CD4-positive, alpha-beta T cell treated with Interleukin-12 subunit alpha and Interleukin-12 subunit beta, for 1 hour (primary cell): Measurements from ENCODE around the gene STAB2.

ENCODE experiments used
- DNase-seq: peaks from one replicate; pipeline ENCODE4 v3.0.0-alpha.2; 2020

STAB2 gene

DNA sequence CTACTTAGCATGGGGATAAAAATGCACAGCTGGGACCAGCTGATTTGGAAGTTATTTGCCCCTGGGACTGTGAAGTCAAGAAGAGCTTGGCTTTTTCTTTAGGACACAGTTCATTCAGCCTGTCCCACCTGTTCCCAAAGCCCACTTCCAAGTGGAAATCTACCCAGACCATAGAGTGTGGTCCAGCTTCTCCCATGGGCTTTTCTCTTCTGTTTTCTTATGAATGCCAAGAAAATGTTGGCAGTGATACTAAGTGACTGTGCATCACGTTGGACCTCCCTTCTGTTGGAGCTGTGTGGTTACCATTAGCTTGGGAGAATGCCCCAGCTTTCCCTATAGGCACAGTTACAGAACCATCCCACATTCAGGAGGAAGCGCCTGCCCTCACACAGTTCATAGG lies 164.5 kb downstream of the STAB2 start:
- no peak for DNase-seq

DNA sequence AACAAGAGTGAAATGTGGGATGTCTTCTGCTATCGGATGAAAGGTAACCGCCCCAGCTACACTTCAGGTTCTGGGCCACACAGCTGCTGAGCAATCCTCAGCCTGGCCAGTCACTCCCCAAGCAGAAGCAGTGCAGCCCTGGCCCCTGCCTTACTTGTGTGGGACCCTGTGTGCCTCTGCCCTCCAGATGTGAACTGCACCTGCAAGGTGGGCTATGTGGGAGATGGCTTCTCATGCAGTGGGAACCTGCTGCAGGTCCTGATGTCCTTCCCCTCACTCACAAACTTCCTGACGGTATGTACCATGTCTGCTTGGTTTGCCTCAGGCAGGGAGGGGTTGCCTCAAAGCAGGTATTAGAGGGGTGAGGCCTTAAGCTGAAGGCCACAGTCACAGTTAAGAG lies 168.4 kb downstream of the STAB2 start:
- DNase-seq, result no peak

DNA sequence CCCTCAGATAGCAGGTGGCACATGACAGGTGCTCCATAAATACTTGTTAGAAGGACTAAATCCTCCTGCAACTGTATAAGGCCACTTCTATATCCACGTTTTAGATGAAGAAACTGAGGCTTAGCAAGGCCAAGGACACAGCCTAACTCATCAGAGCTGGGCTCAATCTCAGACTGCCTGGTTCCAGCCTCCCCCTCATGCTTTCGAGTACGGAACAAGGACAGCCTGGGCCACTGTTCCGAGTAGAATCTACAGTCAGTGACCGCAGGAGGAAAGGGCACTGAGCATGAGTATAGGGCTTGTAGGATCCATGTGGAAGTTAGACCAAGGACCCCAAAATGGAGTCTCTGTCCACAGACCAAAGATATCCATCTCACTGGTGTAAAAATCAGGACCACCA lies 169.4 kb downstream of the STAB2 start:
- DNase-seq, result no peak

DNA sequence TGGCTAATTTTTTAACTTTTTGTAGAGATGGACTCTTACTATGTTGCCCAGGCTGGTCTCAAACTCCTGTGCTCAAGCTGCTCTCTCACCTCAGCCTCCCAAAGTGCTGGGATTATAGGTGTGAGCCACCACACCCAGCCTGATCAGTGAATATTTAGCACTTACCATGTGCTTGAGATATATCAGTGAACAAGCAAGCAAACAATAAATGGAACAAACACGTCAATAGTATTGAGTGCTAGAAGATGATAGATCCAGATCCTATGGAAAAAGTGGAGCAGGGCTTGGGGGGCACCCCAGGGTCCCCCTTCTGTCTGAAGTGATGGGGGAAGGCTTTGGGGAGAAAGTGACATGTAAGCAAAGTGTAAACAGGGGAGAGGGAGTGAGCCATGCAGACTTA lies 170.2 kb downstream of the STAB2 start:
- no peak for DNase-seq

DNA sequence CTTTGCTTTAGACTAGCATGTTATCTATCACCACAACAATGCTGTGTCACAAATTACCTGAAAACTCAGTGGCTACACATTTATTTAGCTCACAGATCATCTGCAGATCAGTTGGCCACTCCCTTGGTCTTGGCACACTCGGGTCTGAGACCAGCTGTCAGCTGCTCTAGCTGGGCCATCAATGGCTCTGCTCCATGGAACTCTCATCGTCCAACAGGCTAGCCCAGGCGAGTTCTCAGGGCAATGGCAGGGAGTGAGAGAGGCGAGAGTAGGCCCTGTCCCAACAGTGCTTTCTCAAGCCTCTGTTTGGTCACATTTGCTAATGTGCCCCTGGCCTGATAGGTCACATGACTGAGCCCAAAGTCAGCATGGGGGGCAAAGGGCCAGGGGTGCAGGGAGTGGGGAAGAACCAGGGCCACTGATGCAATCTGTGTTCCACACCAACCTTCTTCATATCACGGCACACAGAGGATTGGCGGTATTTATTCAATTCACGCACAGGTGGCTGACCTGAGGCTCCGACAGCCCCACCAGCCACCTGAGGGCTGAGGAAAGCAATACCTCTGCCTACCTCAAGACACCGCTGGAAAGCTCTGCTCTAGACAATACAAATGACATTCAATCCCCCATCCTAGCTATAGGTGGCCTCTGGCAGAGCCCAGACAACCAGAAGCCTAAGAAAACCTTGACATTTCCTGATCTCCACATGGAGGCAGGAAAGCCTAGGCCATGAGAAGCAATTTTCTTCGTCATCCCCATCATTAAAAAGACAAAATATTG lies 171.4 kb downstream of the STAB2 start:
- no peak for DNase-seq

DNA sequence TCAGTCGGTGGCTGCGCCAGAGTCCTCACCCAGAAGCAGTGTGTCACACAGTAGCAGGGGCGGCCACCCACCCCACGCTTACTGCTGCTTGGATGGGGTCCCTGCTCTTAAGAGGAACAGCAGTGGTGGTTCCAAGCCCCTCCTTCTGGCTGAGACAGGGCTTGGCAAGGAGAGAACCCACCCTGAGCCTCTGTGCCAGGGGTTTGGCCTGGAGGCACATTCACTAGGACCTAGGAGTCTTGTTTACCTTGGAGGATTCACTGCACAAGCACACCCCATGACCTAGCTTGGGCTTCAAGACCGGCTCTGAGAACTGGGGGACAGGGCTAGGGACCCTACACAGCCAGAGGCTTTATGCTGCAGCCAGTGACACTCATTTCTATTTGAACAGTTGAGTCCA lies 175.4 kb downstream of the STAB2 start:
- DNase-seq, result no peak

DNA sequence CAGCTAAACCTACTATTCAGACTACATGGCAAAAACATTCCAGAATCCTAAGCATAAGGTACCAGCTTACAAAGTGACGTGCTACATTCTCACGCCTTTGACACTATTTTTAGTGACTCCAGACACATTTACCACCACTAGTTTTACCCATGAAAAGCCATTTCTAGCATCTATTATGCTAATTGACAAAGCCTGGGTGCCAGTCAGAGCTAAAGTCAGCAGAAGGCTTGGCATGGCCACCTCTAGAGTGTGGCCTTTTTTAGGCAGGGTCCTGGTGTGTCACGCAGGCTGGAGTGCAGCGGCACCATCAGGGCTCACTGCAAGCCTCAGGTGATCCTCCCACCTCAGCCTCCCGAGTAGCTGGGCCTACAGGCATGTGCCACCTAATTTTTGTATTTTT lies 178.2 kb downstream of the STAB2 start:
- DNase-seq, result no peak

DNA sequence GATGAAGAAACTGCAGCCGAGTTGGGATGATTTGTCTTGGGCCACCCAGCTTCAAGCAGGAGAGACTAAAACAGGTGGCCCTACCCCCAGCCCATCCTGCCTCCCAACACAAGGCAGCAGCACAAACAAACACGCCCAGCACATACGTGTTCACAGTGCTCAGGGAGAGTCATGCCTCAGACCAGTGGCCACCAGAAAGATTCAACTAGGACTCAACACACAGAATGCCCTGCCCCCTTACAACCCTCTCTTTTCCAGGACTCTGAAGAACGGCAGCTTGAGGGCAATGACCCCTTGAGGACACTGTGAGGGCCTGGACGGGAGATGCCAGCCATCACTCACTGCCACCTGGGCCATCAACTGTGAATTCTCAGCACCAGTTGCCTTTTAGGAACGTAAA lies 179.0 kb downstream of the STAB2 start:
- DNase-seq, result no peak

DNA sequence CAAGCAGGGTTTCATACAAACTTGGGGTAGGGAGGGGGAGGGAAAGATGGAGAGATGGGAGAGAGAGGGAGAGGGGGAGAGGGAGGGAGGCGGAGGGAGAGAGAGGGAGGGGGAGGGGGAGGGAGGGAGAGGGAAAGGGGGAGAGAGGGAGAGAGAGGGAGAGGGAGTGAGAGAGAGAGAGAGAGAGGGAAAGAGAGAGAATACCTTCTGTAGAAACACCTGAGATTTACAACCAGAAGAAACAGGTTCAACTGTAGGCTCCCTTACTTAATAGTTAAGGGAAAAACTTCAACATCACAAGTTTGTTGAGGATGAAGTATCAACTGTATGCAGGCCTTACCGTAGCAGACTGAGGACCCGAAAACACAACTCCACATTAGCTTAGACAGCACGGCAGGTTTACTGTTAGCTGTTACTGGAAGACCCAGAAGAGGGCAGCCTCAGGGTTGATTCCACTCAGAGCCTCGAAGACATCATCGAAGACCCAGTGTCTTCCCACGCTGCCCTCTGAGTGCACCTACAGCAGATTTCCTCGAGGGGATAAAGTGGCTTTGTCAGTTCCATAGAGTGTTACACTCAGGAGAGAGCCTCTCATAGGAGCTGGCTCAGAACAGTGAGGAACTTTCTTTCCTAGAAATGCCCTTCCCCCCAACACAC lies 181.5 kb downstream of the STAB2 start:
- no peak for DNase-seq

DNA sequence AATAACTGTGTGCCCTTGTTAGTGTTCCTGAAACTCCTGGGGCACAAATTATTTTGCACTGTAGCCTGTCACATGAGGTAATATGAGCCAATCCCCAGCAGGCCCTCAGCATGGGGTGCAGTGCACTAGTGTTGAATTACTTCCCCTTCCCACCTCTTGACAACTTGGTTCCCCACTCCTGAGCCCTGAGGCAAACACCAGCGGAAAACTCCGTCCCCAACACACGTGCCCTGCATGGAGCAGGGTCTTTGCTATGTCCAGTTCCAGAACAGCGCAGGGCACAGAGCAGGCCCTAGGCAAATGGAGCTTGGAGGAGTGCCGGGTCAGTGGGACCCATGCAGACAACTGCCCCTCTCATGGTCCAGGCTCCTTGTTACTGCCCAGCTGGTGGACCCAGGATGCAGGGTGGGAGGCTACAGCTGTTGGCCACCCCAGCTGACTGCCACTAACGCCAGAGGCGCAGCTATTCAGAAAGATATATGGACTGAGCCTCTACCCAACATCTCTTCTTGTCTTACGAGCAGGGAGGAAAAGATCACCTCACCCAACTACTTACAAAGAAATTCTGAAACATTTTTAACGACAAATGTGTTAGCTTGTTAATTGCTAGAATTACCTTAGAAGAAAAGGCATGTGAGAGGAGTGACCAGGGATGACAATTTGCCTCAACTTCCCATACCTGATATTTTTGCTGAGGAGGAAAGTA lies 182.3 kb downstream of the STAB2 start:
- no peak for DNase-seq

DNA sequence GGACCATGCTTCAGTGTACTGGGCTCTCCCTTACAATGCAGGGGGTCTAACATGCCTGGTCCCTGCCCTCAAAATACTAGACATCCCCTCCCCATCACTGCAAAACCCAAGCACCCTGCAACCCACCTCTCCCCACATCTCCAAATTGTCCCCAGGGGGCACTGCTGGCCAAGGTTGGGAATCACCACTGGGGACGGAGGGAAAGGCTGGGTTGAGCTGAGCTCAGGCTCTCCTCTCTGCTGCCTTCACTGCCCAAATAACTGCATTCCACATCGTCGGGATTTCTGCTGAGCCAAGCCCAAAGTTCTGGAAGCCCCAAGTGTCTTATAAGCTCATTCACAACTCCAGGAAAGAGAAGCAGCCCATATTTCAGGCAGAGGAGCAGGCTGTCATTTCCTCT lies 184.4 kb downstream of the STAB2 start:
- DNase-seq, result no peak

DNA sequence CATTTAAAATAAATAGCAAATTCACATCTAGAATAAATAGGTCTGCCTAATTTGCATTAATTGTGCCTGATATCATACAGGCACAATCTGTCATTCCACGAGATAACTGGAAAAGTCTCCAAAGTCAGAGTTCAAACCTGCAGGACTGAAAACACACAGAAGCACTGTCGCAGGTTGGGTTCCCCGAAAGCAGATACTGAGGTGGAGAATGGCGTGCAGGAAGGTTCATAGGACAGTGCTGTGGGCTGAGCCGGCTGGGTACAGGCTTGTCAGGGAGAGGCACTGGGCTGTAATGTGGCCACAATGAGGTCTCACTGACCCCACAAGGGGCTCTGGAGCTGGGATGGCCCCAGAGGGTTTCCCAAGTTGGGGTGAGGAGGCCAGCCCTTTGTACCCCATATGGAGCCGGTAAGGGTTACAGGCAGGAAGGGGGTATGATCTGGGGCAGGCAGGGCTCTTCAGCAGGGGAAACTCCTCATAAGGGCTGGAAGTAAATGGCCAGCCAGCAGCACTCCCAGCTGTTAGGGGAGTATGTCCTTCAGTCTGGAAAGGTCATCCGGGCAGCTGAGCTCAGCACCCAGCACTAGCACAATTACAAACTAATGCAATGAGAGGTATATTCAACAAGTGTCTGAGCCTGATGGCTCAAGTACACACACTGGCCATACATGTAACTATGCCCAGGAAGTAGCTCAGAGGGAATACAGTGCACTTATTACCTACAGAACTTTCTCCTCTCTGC lies 185.5 kb downstream of the STAB2 start:
- DNase-seq, result no peak

DNA sequence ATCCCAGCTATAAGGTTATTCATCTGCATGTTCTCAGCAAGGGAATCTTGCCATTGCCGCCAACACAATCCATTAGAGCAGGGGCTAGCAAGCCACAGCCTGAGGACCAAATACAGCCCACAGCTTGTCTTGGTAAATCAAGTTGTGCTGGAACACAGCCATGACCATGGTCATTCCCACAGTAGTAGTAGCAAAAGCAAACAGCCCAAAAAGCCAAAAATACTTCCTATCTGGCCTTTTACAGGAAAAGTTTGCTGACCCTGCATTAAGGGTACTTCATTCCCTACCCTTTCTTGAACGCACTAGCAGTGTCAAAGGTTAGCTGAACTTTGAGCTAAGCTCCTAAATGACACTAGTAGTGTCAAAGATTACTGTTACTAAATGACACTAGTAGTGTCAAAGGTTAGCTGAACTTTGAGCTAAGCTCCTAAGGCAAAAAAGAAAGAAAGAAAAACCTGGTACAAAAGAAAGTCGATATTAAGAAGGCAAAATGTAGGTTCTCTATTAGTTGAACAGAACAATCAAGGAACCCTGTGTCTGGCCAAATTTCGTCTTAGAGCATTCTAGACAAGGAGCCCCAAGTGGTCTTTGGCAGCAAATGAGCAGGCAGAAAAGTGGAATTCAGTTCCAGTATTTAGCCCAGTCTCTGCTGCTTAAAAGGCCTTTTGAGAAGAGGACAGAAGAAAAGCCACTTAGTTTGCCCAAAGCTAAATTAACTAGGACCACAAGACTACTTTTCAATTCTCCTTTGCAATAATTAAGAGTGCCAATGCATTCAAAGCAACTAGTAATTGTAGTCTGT lies 186.2 kb downstream of the STAB2 start:
- DNase-seq, result no peak

DNA sequence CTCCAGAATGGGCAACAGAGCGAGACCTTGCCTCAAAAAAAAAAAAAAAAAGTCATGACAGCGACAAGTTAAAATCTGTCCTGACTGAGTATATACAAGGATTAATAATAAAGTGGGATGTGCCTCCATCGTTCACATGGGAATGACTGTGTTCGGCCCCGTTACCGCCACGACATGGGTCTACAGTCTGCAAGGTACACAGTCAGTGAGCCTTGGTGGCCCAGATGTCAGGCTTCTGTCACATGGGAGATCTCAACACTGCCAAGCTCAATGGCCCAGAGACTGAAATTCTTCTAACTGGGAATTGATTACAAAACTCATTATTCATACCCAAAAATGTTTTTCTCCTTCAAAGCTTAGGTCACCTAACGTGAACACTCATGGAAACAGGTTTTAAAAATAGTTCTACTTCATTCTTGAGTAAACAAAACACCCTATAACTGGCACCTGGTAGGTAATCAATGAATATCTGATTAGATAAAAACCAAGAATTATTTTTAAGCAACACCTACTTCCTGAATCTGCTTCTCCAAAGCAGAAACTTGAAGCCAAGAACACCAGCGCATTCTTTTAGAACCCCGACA lies 188.0 kb downstream of the STAB2 start:
- no peak for DNase-seq

DNA sequence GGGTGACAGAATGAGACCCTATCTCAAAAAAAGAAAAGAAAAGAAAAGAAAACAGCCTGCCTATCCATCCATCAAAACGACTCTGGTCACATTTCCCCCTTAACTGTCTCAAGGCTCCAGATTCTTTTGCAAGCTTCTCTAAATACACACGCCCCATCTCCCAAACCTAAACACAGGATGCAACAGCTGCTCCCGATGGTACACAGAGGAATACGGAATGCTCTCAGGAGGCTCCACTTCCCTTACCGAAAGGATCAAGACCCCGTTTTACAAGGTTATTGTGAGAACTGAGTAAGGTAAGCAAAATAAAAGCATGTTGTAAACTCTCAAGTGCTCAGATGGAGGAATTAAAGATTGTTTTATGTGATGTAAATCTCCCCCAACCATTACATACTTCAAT lies 191.7 kb downstream of the STAB2 start:
- no peak for DNase-seq

DNA sequence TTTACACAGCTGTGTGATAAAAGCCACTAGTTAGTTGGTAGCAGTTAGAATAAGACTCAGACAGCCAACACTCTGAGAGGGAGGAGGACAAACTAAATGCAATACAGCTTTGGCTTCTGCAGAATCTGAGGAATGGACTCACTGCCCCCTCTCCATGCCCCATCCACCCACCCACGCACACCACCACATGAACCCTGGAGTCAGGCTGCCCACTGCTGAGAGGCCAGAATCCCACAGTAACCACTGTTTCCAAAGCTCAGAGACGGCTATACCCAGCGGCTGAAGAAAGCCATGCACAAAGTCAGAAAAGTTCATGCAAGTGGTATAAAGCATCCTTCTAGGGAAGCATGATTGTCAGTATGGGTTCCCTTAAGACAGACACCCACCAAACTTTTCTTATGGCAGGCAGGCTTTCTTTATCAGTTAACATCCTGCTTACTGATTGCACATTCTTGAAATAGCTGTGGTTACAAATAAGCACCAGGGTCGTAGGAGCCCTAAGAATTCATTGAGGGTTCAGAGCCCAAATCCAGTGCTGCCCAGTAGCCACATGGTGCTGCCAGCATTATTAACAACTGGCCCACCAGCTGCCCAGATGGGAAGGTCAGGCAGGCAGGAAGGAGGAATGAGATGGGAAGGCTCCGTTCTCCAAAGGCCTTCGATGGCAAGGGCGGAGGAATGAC lies 192.5 kb downstream of the STAB2 start:
- no peak for DNase-seq

DNA sequence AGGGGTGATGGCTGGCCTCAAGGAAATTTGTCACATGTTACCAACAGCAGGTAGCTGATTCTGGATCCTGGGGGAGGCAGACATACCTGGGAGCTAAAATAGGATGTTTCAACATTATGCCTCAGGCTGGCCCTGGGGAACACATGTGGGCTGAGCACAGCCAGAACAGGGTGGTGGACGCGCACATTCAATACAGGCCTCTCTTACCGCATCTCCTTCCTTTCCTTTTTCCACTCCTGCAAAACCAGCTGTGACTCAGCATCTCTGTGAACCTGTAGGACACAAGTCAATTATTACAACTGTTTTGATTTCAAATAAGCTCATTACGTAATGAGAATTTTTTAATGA lies 193.0 kb downstream of the STAB2 start:
- no peak for DNase-seq

DNA sequence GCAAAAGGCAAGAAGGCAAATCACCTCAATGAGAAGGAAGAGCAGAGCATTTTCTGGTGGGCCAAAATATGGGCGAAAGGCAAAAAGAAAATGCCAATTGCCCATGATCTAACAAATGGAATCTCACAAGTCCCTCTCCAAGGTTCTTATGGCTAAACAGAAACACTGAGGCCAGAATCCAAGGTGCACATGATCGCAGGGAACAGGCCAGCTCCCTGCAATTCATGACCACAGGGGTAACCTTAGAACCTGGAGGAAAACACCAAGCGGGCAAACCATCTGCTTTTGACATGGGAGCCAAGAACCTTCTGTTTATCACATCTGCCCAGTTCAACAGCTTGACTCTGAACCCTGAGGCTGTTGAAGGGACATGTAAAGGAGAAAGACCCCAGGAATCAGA lies 193.9 kb downstream of the STAB2 start:
- DNase-seq, result no peak

DNA sequence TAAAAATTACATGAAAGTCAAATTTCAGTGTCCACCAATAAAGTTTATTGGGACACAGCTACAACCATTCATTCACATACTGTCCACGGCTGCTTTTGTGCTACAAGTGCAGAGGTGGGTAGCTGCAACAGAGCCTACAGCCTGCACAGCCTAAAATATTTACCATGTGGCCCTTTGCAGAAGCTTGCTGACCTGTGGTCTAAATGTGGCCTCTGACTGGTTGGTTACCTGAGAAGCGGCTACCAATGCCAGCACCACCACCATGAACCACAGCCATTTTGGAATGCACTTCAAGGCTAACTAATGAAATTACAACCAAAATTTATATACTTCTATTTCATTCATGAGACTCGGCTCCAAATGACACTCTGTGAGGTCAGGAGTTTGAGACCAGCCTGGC lies 195.3 kb downstream of the STAB2 start:
- no peak for DNase-seq

DNA sequence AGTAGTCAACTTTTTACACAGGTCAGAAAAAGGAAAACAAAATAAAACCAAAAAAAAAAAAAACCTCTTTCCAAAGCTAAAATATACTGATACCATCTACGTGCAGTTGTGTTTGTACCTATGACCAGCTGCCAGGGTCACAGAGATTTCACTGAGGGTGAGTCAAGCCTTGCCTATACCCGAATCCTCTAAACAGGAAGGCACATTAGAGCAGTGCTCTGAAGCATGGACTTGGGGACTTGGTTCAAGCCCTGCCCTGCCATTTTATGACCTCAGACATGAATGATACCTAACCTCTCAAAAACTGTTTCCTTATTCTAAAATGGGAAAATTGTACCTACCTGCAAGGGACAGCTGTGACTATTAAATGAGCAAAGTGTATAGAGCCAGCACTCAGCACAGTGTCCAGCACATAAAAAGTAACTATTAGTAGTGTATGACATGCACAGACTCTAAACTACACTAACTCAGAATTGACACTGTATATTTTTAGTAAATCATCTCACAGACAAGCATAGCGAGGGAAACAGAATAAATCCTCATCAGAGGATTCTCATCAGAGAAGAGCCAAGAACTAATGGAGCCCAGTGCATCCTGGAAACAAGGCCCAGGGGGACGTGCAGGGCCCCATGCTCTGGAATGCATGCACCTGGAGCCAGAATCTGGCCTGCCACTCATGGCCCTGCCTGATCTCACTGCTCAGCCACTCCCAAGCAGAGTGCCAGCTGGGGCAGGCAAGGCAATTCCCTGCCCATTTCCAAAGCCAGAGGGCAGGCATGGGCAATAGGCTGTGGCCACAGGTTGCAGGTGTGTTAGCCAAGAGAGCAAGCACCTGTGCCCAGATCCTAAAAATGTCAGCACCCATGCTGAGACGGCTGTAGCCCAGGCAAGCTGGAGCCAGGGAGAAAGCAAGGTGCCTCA lies 196.9 kb downstream of the STAB2 start:
- no peak for DNase-seq
